NK-92 treated with Interleukin-12 subunit alpha and Interleukin-12 subunit beta, amount 100 ng/mL, for 24 hours (cell line): ENCODE data around the gene OLFML2B.

ENCODE experiments used
- DNase-seq: peaks from one replicate; lab custom pipeline; 2025; lab: John Stamatoyannopoulos, UW

OLFML2B gene

DNA sequence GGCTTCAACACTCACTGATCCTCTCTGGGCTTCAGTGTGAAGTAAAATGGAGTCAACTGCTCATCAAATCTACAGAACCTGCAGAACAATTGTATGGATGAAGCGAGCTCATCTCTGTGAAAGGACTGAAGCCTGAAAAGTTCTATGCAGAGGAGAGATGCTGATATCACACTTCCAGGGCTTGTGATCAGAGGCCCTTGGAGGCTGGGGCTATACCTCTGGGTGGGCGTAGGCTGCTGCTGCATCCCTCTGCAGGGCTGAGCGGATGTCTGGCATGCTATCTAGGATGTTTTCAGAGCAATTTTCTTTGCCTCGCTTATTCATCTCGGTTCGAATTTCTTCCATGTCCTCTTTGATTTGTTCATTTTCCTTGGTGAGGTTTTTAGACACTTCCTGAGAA, 17.6 kb downstream of the OLFML2B start:
- DNase-seq, result no peak

DNA sequence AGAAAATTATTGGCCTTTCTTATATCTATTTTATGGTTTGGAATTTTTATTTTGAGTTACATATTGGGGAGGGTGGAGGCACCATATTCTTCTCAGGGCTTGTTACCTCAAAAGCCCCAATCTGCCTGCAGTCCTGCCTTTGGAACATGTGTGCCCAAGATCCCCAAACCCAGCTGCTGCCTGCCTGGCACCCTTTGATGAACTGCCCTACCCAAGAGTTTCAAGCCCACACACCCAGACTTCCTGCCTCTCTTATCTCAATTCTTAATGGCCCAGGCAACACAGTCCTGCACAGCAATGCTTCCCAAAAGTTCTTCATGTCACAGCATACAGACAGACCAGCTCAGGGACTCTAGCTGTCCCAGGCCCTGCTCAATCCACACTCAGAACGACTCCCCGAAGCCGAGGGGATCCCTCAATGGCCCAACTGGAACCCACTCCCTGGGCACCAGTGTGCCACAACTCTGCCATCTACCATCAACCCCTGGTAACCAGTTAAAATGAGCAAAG, 19.2 kb downstream of the OLFML2B start:
- no peak for DNase-seq

DNA sequence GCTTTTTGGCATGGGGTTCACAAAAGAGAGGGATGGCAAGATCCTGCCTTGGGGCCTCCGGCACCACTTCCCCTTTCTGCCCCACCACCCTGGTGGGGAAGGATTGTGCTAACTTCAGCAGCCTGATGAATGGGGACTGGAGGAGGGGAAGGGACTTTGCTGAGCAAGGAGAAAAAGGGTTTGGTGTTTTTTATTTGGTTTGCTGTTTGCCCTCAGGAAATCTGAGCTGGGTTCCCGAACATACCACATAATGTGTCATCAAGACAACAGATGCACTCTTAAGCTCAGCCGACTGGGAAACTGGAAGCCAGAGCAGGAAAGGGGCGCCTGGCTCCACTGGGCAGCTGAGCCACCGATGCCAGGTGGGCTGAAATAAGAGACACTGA, 19.8 kb downstream of the OLFML2B start:
- DNase-seq, result no peak

DNA sequence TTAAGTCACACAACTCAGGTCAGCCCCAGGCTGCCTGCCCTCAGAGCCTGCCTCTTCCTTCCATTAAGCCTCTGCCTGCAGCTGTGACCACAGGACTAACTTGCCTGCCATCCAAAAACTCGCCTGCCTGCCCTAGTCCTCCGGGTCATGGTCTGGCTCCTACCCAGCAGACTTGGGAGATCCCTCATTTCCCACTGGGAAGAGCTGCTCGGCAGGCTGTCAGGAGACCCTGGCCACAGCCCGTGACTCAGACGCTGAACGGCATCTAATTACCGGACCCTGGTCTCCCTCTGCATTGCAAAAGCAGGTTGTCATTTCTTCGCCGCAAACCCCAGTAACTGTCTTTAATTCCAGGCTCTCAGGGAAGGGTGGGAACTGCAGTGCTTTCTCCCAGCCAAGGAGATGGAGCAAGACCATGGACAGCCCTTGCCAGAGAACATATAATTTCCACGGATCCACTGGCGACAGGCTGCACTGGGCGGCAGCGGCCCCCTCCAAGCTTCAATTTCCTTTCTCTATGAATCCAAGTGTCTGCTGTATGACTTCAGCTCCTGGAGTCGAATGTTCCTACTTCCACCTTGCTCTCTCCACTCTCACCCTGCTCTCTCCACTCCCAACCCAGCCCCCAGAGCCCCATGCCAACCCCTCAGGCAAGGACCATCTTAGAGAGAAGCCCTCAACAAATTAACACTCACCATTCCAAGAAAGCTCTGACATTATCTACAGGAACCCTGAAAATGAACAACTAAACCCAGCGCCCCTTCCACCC, 20.4 kb downstream of the OLFML2B start:
- DNase-seq, result no peak

DNA sequence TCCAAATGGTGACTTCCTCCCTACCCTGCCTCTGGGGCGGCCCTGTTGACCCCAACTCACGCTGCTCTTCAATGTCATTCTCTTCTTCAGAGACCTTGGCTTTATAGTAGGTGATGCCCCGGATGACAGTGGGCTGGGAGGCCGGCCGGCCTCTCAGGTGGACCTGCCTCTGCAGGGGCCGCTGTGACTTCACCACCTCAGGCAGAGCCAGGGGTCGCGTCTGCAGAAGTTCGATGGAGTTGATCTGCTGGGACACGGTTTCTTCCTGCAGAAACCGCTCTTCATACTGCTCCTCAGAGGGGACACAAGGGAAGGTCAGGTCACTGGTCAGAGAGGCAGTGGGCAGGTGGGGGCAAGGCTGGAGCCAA, 23.6 kb downstream of the OLFML2B start:
- no peak for DNase-seq

DNA sequence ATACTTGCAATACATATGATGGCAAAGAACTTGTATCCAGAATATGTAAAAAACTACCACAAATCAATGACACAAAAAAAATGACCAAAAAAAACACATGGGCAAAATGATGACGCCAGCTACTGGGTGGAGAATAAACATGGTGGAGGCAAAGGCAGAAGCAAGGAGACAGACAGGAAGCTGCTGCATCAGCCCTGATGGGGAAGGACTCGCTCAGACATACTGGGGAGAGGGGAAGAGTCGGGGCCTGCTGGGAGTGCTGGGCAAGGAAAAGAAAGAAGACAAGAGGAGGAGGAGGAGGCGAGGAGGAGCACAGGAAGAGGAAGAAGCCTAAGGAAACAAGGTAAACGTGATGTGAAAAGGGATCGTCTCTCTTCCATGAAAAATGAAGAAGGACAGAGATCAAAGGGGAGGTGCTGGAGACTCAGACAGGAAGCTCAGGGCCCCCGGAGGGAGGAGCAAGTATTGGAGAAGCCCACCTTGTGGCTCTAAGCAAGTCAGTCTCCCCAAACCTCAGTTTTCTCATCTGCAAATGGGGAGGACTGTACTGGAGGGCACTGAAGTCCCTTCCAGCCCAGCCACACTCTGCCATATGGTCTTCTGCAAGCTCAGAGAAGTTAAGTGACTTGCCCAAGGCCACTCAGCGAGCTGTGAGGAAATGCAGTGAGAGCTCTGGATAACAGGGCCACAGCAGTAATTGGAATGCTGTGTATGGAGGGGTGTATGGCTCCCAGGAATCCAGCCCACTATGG, 24.2 kb downstream of the OLFML2B start:
- no peak for DNase-seq

DNA sequence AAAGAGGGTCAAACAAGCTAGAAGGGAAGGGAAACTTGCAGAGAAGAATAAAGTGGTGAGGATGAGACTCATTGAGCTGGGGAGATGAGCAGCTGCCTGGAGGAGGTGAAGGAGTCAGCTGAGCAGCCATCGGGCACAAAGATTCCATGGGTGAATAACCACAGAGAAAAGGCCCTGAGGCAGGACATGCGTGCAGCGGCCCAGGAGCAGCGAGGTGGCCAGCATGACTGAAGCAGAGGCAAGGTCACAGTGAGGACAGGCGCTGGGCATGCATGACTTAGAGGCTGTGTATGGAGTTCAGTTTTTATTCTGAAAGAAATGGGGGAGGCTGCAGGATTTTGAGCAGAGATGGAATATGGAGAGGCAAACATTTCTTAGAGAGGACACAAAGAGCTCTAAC, 24.9 kb downstream of the OLFML2B start:
- no peak for DNase-seq

DNA sequence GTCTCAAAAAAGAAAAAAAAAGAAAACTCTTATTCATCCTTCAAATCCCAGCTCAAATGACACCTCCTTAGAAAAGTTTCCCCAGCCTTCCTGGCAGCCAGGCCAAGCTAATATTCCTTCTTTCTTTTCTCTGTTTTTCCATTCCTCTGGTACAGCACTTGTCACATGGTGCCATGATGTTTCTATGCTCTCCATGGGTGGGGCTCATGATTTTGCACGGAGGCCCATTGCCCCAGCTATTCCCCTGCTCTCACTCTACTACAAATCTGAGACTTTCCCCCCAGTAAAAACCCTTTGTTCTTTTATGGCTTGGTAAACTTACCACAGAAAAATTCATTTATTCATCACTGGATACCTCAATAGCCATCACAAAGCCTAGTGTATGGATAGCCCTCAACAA, 26.5 kb downstream of the OLFML2B start:
- no peak for DNase-seq

DNA sequence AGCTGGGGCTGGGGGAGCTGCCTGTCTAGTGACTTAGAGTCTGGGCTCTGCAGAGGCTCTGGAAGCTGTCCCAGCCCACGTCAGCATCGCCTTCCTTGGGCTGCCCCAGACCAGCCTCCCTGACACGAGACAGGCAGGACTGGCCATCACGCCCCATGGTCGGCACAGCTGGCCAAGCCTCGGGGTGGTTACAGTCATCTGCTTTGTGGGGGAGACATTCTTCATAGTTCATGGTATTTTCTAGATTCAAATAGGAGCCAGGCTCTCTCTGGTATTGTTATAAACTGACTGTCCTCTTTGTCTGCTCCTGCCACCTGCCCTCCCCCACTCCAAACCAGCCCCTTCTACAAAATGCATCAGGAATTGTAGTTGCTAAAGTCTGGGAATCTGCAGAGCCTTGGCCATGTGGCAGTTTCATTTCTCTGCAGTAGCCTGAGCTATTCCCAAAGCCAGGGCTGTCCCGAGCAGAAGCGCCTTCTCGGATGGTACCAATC, 29.4 kb downstream of the OLFML2B start:
- no peak for DNase-seq

DNA sequence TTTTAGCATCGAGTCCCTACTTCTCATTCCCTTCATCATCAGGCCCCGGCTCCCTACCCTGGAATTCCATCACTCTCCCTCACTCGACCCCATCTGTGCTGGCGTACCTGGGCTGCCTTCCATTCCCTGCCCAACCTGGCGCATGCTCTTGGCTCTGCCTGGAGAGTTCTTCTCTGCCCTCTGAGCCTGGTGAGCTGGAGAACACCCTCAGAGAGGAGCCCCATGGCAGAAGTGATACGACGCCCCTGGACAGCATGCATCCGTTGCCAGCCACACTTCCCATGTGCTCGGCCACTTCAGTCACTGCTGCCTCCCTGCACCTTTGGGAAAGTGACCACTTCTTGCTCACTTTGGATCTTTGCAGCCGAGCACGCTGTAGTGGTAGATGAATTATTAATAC, 30.1 kb downstream of the OLFML2B start:
- DNase-seq, result no peak

DNA sequence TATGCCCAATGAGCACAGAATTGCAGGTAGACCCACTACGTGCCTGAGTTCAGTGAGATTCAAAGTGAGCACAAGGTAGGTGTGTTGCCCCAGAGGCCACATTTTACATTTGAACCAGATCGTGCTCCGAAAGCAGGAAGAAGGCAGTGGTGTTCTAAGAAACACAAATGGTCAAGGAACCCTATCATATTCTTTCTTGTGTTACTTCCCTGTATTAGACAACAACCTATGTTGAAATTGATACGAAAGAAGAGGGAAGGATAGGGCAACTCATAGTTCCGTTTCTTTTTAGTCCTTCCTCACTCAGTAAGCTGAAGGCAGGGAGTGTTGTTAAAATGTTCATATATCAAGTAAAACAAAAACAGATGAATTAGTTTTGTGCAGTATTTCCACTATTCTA, 33.9 kb downstream of the OLFML2B start:
- no peak for DNase-seq

DNA sequence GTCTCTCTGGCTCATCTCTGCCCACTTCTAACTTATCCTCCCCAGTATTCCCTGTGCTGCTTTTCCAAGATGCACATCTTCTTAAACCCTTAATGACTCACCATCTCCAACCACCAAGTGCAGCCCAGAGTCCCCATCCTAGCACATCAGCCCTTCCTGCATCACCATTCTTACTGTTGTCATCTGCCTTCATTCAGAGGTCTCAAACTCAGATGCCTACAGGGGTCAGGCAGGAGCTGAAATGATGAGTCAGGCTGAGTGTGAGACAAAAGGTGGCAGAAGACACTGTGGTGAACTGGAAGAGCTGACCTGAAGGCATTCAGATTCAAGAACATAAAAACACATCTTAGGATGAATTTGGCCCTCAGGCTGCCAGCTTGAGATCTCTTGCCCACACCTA, 34.6 kb downstream of the OLFML2B start:
- DNase-seq, result no peak

DNA sequence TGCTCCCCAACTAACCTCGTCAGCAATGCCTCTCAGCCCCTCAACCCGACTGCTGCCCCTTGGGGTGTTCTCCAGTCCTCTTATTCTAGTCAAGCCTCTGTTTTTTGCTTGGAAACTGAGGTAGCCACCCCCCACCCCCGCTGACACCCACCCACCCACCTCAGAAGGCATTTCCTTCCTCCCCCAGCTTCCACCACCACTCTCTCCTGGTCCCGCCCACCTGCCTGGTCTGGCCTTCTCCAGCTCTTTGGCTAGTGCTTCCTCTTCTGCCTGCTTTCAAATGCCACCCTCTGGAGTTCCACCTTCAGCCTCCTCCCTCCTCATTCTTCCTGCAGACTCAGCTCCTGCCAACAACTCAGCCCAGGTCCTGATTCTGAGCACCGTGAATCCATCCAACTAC, 35.3 kb downstream of the OLFML2B start:
- DNase-seq, result no peak

DNA sequence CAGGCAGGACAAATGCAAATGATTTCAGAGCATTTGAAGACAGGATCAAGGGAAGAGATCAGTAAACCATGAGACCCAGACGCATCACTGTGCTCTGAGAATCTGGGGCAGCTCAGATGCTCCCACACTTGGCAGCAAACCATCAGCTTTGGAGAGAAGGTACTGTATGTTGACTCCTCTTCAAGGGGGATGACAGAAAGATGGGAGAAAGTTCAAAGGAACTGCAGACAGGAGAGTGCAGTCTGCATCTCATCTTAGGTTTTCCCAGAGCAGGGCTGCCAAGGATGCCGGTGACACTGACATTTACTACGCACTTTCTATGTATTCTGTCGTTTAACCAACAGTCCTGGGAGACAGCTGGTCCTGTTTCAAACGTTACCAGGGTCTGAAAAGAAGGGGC, 35.8 kb downstream of the OLFML2B start:
- DNase-seq, result no peak

DNA sequence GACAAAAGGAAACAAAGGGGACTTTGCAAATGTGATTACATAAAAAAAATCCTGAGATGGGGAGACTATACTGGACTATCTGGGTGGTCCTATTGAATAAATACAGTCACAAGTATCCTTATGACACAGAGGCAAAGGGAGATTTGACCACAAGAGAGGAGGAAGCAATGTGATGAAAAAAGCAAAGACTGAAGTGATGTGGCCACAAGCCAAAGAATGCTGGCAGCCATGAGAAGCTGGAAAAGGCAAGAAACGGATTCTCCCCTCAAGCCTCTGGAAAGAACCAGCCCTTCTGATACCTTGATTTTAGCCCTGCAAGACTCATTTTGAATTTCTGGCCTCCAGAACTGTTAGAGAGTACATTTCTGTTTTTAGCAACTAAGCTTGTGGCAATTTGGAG, 36.4 kb downstream of the OLFML2B start:
- no peak for DNase-seq

DNA sequence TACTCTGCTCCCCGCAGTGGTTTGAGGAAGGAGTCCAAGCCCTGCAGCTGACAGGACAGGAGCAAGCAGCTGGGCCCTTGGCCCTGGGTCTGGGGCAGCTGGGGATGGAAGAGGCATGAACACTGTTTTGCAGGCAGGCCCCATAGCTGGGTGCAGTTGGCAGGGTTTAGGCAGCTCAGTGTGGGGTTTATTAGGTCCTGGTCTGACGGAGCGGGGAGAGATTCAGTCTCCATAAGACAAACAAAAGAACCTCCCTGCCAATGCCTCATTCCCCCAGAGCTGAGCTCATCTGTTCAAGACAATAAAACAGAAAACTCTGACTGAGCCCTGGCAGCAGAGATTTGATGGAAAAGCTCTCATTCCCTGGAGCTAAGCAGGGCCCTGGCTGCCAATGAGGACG, 37.3 kb downstream of the OLFML2B start:
- DNase-seq, result no peak

DNA sequence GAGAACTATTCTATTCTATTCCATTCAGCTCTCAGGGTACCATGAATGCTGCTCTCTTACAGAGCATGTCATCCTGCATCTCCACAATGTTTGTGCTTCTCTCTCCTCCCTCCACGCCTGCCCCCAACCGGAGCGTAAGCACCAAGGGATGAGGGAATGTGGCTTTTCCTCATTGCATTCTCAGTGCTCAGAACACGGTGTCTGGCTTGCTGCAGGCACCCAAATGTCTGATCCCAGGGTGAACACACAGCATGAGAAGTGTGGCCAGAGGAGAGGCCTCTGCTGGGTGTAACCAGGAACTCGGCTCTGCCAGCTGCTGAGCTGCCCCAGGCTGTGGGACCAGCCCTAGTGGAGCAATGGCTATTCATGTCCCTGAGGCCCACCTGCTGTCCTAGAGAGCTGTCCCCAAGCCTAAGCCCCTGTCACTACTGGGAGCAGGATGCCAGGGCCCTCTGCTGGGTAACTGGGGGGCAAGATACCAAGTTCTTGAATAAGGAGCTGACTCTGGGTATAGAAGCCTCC, 38.3 kb downstream of the OLFML2B start:
- no peak for DNase-seq

DNA sequence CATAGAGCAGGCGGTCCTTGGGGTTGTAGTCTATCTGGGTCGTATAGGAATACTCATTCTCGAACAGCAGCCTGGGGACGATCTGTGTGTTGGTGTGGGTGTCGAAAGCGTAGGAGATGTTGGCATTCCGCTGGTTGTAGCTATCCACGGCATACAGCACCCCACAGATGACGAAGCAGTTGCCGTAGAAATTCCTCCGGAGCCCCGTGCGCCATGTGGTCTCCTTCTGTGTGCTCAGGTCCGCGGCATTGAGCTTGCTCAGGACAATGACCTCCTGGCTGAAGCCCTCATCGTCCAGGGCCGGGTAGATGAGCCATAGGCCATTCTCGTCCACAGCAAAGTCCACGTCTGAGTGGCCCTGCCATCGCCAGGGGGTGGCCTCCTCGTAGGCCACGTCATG, 39.9 kb downstream of the OLFML2B start:
- DNase-seq, result no peak

DNA sequence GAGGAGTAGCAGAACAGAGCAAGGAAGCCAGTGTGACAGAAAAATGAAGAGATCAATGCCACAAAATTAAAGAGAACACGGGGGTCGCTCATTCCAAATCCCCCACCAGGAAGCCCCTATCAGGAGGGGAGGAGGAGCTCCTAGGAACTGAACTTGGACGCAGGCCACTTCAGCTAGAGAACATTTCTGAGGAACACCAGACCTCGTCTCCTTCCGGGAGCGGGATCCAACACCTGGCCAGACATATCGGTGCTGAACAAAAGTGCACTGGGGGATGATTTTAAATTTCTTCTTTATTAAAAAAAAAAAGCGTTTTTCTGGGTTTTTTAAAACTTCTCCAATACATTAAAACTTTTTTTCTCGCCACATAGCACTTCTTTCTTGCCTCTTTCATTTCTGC, 40.8 kb downstream of the OLFML2B start:
- DNase-seq, result no peak

DNA sequence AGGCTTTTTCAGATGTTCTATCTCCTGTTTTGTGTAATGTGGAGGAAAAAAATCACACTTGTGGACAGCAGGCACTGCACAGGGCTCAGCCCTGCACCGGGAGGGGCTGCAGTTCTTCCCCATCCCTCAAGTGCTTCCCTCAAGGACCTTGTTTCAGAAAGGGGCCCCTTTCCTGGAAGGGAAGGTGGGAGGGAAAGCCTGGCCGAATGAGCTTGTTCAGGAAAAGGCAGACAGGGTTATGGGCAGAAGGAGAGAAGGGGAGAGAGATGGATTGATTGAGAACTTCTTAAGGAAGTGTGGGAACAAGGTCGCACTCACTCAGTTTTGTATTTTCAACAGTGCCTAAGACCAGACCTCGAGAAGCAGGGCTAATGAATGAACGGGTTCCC, 41.2 kb downstream of the OLFML2B start:
- DNase-seq, result no peak

DNA sequence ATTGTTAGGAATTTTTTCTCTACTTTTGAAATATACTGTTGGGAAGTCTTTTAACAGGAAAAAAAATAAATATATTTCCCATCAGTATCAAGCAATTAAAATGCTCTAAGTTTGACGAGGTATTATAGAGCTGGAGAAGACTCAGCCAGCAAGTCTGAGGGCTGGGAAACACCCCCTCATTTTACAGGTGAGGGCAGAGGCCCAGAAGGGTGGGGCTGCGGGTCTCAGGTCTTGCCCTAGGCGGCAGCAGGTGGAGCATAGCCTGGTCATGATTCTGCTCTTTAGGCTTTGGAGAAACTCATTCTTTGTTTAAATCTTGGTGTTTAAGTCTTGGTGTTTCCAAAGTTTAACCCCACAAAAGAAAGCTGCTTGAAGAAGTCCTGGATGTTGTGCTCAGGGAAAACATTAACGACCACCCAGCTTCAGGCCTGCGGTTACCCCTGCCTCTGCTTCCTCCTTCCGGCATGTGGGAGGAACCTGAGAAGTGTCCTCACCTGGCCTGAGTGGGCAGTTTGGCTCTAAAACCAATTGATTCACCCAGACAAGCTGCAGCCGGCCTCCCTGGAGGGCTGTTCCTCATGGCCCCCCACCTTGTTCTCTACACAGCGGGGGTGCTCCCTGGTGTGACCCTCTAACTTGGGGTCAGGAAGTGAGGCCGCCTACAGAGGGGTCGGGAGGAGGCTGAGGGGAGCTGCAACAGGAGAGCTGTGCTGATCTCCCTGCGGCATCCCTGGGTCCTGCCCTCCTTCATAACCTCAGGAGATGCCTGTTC, 41.7 kb downstream of the OLFML2B start:
- DNase-seq, result no peak

DNA sequence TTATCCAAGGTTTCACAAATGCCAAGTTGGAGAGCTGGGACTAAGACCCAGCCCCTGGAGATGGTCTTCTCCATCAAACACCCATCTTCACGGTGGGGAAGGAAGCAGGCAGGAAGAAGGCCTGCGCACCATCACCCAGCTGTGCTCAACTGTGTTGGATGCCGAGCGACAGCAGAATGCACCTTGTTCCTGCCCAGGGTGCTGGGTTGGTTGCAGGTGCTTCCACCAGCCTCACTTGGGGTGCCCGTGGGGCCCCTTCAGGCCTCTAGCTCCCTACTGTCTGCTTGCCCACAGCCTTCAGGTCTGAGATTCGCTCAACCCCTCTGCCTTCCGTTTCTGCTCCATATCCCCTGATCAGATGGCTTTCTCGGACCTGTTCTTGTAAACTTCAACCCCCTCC, 42.5 kb downstream of the OLFML2B start:
- DNase-seq, result no peak
